Kidney glomerular epithelial cell (primary cell): ENCODE data around the gene HRC.
"Not testable (repeated sequence)": the region's sequence is repeated elsewhere in the genome, so short reads cannot be mapped to it uniquely, and the experiment has no call there.

Source experiments
- DNase-seq: peaks from one replicate; lab custom pipeline; 2025; lab: John Stamatoyannopoulos, UW

Gene HRC

DNA sequence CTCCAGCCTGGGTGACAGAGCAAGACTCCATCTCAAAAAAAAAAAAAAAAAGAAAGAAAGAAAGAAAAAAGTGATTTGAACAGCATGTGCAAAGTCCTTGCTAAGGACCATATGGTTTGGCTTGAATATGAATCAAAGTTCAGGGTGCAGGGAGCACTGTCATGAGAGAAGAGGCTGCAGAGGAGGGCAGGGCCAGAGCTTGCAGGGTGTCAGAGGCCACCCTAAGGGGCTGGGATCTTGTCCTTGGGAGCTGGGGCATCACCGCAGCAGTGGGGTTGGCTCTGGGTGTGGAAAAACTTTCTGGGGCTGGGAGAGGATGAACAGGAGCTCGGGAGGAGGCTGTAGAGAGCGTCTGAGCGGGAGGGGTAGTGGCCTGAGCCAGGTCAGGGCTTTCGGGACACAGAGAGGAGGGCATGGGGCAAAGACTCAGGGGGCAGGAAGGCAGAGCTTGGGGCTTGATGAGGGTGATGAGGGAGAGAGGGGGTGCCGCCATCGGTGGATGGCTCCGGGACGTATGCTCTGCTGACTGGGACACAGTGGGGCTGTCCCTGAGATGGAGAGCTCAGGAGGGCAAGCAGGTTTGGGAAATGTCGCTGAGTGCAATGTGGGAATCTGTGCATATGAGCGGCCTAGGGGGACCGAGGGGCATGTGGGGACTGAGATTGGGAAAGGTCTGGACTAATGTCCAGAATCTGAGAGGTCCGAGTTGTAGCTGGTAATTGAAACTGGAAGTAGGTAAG is 5.4 kb upstream of the HRC start:
- DNase-seq = no peak

DNA sequence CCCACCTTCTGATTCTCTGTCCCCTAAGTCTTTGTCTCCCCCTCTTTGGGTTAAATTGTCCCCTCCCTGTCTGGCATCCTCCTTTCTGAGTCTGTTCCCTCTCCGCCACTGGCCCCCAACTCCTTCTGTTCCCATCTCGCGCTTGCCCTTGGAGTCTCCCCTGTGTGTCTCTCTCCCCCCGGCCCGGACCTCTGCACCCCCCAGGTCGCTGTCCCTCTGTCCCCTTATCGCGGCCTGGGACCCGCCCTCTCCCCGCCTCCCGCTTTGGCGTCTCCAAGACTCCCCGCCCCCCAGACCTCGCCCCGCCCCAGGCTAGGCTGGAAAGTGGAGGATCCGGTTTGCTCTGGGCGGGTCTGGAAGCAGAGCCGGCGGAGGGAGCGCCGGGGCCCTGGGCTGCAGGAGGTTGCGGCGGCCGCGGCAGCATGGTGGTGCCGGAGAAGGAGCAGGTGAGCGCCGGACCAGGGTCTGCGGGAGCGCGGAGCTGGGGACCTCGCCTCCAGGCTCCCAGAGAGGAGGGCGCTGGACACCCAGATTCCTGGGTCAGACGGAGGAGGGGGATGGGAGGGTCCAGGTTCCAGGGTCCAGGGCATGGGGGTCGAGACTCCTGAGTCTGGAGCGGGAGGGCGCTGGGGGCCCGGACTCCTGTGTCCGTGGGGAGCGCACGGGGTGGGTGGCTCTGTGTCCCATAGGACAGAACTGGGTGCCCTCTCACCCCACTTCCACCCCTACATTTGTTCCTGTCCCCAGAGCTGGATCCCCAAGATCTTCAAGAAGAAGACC is 2.4 kb upstream of the HRC start, which contains the start of gene TRPM4:
Gene TRPM4, plus strand, starts transcription at position 348 of the 780 bp plus-strand sequence. Its CDS starts 75 bp downstream, at position 423.
- peak; percentile 40 for DNase-seq

- no peak for DNase-seq
Observed at GRCh38 chr19:49155820-49156346, 687 bp upstream of the HRC start.

- DNase-seq = no peak
Observed at GRCh38 chr19:49154279-49154678, 917 bp downstream of the HRC start.

DNA sequence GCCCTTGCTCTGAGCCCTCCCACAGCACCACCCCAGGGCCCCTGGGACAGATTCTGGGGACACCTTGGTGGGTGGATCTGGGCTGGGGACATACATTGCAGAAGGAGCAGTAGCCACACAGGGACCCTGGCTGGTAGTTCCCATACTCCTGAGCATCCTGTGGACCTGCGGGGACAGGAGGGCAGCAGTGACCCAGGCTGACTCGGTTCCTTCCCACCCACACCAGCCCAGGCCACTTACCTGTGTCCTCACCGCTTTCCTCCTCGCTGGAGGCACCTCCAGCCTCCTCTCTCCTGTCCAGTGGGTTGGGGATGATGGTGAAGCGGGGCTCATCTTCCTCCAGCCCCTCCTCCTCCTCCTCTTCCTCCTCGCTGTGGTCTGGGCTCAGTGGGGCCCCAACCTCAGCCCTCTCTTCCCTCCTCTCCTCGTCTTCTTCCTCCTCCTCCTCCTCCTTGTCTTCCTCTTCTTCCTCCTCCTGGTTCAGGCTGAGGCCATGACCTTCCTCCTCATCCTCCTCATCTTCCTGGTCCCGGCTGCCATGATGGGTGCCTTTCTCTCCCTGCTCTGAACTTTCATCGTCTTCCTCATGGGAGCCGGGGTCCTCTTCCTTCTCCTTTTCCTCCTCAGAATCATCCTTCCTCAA is 1.9 kb downstream of the HRC start:
- DNase-seq = no peak

DNA sequence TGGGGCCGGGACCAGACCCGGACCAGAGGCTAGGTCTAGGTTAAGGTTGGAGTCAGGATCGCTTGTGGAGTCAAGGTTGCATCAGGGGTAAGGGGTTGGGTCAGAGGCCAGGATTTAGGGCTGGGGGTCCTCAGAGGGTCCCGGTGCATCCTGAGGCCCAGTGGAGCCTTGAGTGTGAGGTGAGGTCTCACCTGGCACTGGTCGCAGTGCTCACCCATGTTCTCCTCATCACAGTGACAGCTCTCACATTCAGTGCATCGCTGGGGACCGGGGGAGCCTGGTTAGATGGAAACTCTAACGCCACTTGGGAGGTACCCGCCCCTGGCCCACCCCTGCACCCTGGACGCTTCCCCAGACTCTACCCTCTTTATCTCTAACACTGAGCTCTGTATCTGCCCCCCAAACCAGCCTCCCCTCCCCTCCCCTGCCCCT is 3.1 kb downstream of the HRC start:
- DNase-seq = no peak

DNA sequence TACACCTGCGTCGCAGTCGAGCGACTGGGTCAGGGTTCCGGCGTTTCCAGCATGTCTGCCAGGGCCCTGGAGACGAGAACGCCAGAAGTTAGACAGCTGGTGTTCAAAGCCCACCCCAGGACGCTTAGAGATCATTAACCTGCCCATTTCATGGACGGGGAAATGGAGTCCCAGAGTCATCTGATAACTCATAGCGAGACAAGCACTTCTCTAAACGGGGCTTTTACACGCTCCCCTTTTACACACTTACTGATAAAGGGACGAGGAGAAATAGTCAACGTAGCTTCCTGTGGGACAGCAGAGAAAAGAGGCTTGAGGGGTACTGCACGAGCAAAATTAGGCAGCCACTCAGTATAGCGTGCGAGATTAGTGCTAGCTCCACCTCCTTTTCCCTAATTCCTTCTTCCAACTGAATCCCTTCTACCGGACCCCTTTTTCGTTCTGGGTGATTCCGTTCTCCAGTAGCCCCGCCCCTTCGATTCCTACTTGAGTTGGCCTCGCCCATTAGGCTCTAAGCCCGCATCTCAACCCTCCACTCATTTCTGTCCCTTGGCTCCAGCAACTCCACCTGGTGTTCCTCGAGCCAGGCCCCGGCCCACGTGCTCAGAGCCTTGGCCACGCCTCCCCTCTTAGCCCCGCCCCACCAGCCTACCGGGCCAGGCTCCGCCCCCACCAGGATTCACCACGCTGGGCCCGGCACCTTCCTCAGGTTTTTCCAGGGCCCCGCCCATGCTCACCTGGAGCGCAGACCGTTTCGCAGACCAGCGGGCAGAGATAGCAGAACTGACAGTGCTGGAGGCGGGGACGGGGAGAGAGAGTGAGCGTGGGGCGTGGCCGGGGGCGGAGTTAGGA is 3.7 kb downstream of the HRC start:
- no peak for DNase-seq

DNA sequence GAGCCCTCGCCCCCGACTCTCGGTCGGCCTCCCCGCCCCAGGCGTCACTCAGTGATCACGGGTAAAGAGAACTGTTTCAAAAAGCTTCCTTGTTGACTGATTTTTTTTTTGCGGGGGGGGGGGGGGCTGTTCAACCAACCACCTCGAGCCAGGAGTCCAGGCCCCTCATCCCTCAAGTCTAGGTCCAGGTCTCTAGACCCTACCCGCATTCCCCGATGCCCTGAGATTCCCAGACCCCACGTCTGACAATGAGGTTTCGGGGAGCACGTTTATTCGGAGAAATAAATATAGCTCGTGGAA is 4.3 kb downstream of the HRC start:
- no peak for DNase-seq

DNA sequence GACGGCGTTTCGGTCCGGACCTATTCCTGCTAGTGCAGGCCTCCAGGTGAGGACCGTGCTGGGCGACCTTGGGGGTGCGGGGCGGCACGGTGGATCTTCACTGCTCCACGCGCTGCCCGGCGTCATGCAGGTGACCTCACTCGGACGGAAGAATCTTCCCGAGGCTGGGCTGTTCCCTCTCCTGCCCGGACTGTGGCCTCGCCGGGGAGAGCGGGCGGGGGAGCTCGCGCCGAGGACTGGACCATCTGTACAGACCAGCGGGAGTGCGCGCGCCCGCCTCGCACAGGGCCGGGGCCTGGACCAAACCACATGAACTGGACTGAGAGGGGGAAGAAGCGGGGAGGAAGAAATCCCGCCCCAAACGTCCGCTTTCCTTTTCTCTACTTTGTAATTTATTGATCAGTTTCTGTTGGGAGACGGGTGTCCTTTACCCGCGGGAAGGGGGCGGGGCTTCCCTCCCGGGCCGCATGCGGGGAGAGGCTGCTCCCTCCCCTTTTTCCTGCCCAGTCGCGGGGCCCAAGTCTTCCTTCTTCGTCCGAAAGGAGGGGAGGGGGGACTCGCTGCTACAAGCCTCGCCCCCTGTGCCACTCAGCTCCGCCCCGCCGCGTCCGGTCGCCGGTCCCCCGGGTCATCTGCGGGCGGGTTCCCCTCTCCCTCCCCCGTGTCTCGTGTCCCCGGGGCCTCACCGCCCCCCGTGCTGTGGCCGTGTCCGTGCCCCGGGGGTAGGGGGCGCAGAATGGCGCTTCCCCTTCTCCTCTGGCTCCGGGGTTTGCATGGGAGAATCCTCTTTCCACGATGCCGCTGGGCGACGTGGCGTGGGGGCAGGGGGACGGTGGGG is 4.9 kb downstream of the HRC start:
- peak; percentile 49 for DNase-seq

GRCh38 chr19:49149652-49150105 is 5.5 kb downstream of the HRC start:
- peak; percentile 53 for DNase-seq

DNA sequence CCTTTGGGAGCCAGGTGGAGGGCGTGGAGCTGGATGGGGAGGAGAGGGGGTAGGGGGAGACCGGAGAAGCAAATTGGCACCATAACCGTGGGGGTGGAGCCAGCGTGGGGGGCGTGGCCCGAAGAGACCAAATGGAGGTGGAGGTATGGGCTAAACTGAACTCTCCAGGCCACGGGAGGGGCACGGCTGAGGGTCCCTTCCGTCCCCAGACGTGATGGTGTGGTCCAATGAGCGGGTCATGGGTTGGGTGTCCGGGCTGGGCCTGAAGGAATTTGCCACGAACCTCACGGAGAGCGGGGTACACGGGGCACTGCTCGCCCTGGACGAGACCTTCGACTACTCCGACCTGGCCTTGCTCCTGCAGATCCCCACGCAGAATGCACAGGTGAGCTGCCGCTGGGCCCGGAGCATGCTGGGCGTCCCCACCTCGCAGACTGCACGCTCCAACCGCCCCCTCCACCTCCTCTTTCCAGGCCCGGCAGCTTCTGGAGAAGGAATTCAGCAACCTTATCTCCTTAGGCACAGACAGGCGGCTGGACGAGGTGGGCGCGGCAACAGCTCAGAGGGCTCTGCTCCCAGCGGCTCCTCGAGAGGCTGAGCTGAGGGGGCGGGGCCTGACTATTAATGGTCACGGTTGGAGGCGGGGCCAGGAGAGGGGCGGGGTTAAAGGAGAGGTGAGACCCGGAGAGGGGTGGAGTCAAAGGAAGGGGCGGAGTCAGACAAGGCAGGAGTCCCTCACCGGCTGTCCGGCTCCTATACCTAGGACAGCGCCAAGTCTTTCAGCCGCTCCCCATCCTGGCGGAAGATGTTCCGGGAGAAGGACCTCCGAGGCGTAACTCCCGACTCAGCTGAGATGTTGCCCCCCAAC is 6.2 kb downstream of the HRC start:
- DNase-seq = peak; percentile 97

DNA sequence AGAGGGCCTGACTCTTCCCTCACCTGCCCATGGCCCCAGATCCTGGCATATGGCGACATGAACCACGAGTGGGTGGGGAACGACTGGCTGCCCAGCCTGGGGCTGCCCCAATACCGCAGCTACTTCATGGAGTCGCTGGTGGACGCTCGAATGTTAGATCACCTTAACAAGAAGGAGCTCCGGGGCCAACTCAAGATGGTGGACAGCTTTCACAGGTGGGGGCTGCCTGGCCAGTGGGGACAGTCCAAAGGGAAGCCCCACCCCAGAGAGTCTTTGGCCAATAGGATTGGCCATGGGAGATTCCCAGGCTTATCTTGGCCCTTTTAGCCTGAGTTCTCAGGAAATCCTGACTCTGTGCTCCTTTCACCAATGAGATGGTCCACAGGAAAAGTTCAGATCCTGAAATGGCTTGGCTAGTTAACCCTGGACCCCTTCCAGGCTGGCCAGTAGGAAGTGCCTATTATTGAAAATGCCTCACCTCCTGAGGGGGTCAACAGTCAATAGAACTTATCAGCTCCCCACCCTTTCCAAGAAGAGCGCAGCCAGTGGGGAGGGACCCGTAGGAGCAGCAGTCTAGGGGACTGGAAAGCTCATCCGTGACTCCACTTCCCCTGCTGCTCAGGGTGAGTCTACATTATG is 7.0 kb downstream of the HRC start:
- DNase-seq = no peak

GRCh38 chr19:49146408-49146770 is 8.8 kb downstream of the HRC start:
- DNase-seq = not testable (repeated sequence)

DNA sequence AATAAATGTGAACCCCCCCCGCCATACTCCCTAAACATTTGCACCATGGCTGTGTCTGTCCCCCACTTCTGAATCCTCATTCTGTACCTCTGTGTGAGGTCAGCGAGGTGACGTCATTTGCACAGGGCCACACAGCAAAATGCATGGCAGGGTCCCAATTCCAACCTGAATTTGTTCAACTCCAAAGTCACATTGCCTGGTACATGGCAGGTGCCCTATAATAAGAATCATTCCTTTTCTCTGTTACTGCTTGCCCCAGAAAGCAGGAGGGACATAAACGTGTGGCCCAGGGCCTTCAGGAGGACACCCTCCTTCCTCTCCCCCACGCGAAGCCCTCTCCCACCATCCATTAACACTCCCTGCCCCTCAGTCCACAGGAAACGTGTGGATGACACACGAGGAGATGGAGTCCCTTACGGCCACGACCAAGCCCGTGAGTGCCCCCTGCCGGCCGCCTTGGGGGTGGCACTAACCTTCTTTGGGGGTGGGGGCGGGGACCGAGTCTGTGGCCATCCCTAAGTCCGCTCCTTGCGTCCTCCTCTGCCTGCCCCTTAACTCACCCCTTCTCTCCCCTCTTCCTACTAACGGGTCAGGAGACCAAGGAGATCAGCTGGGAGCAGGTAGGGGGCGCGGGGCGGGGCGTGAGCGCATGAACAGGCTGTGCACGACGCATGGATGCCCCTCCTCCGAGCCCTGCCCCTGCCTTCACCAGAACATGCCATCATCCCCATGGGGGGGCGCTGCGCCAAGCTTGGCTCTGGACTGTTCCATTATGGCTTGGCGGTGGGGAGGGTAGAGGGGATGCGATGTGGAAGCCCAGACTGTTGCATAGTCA is 9.4 kb downstream of the HRC start:
- peak; percentile 38 for DNase-seq

GRCh38 chr19:49142866-49143335 is 12.3 kb downstream of the HRC start:
- peak; percentile 89 for DNase-seq

DNA sequence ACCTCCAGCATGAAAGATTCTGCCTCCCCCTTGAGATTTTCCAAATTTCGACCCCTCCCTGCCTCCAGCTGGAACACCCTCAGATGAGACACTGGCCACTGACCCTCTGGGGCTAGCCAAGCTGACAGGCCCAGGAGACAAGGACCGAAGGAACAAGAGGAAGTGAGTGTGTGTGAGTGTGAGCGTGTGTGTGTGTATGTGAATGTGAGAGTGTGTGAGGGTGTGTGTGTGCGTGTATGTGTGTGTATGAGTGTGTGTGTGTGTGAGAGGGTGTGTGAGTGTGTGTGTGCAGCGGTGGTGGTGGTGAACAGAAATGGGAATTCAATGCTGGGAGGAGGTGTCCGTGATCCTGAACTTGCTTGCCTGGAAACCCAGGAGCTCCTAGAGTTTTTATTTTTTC is 13.8 kb downstream of the HRC start:
- no peak for DNase-seq

GRCh38 chr19:49140951-49141350 is 14.2 kb downstream of the HRC start:
- DNase-seq = no peak

DNA sequence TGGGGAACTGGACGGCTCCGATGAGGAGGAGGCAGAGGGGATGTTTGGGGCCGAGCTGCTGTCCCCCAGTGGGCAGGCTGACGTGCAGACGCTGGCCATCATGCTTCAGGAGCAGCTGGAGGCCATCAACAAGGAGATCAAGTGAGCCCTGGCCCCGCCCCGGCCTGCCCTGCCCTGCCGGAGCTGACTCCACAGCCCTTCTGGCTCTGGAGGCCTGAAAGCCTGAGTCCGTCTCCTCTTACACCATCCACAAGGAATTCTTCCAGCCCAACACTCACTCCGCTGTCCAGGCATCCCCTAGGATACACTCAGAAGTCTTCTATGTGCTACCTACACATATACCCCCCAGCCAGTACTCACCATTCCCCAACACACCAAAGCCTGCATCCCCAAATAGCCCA is 18.4 kb downstream of the HRC start:
- no peak for DNase-seq
